Activated CD4-positive, alpha-beta T cell treated with anti-CD3 and anti-CD28 coated beads, Interleukin-2, Interleukin-4, amounts not matched to agents 100 ng/mL and 50 ng/mL, durations not matched to agents 16 hours and 8 hours (primary cell): ENCODE data around the gene CRTC3.
A peak's percentile ranks its signal among the peaks of the same experiment; 100 is the strongest.
"Not testable (repeated sequence)": the region's sequence is repeated elsewhere in the genome, so short reads cannot be mapped to it uniquely, and the experiment has no call there.

ENCODE experiments used
- DNase-seq: peaks from one replicate; pipeline ENCODE4 v3.0.0-alpha.2; 2020; ENCODE audit warnings: low spot score

The CRTC3 gene

DNA sequence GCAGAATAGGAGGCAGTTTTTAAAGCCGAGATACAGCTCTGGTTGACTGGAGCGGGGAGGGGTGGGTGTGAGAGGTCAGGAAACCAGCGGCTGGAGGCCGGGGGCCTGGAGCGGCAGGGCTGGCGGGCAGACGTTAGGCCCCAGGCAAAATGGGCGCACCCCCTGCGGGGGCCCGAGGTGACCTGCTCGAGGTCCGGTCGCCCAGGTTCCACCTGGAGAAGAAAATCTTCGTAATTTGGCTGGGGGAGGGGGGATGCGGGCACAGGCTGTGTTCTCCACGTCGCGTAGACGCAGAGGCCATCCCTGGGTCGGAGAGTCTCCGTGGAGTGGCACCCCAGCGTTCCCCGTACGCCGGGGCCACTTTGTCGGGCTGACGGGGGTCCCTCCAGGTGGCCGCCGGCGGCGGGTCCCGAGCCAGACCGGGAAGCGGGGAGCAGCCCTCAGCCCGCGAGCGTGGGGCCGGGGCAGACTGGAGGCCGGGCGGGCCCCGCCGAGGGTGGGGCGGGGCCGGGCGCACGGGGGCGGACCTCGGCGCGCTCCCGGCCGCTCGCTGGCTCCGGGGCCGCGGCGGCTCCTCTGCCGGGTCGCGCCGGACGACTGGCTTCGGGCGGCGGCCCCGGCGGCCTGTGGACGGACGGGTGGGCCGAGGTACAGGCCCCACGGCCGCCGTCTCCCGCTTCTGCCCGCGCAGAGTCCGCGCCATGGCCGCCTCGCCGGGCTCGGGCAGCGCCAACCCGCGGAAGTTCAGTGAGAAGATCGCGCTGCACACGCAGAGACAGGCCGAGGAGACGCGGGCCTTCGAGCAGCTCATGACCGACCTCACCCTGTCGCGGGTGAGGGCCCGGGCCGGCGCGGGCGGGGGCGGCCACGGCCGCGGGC is at the start of gene CRTC3:
Gene CRTC3 (plus strand): TSS at position 553 of the 879 bp plus-strand sequence. CDS start 149 bp downstream, at position 702.
- DNase-seq: peak; percentile 41

DNA sequence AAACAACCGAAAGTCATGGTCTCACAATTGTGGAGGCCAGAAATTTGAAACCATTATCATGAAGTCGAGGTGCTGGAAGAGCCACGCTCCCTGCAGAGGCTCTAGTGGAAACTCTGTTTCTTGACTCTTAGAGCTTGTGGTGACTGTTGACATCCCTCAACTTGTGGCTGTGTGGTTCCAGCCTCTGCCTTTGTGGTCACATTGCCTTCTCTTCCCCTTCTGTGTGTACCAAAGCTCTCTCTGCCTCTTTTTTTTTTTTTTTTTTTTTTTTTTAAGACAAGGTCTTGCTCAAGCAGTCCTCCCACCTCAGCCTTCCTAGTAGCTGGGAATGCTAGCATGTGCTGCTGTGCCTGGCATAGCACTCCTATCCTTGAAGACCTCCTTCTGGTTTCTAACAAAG is 48.7 kb upstream of the CRTC3 start:
- peak; percentile 30 for DNase-seq

- DNase-seq: peak; percentile 20
Measured at GRCh38 chr15:90482124-90483011, 47.4 kb upstream of the CRTC3 start.

DNA sequence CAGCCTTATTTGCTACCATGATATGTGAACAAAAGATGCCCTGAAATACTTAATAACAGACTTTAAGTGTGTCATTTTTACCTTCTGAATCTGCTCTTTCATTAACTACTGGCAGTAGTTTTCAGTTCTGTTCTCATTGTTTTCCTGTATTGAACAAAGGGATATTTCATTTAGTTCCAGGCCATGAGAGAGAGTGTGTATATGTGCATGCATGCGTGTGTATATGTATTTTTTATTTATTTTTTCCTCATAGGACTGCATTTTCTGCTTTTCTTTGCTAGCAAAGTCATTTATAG is 46.8 kb upstream of the CRTC3 start:
- no peak for DNase-seq

- DNase-seq: no peak
Measured at GRCh38 chr15:90483637-90484036, 46.1 kb upstream of the CRTC3 start.

GRCh38 chr15:90487186-90487585 is 42.5 kb upstream of the CRTC3 start:
- no peak for DNase-seq

DNA sequence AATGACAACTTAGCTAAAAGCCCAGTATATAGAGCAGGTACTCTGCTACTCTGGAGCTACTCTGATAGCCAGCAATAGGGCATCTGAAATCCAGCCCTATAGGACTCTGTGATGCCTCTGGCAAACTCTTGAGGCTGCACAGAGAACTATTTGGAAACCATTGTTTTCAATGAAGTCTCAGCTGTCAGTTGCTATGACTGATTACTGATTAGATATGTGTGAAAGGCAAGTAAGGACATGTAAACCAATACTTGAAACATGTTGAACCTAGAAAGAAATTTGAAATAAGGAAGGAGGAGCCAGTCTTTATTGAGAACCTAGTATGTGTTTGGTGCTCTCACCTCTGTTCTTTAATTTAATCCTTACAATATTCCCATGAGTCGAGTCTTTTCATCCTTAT is 40.2 kb upstream of the CRTC3 start:
- no peak for DNase-seq

DNA sequence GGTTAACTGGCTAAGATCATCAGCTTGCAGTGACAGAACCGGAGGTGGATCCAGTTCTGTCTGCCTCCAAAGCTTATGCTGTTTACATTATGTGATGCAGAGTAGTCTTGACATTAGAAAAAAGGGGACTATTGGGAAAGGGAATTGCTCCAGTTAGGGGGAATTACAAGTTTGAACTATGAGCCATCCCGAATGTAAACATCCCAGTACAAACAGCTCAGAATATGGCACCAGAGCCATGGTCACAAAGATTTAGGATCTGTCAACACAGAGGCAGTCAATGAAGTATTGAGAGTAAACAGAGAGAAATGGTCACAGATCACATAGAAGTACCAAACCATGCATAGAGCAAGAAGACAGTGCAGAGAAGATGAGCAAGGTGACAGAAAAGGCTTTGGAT is 39.8 kb upstream of the CRTC3 start:
- no peak for DNase-seq

DNA sequence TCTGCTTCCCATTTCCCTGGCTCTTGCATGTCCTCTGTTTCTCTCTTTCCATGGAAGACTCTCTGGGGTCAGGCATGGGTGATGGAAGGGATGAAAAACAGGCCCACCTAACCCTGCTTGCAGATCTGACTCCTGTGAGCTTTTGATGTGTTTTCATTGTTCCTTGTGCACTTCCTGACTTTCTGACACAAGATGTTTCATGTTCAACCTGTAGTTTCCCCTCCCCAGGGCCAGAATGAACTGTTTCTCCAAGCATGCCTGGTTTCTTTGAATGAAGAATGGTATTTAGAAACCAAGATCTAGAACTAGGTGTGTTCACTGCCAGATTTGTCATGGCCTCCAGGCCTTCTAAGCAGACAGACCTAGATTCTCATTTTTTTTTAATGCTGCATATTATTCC is 36.1 kb upstream of the CRTC3 start:
- no peak for DNase-seq

- no peak for DNase-seq
Measured at GRCh38 chr15:90495067-90495466, 34.7 kb upstream of the CRTC3 start.

DNA sequence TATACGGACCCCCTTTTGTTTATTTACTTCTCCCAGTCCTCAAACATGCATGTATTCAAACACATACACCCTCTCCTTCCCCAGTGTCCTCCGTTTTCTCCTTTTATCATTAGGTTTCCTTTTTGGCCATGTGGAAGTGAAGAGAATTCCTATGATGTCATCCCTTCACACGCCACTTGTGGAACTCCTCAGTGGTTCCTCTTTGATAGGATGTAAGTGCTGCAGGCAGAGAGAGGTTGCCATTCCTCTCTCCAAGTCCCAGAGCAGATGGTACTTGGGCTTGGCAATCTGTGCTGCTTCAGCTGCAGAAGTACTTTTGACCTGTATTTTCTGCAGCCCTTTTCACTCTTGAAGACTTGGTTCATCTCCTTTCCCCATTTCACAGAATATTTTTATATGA is 32.9 kb upstream of the CRTC3 start:
- no peak for DNase-seq

DNA sequence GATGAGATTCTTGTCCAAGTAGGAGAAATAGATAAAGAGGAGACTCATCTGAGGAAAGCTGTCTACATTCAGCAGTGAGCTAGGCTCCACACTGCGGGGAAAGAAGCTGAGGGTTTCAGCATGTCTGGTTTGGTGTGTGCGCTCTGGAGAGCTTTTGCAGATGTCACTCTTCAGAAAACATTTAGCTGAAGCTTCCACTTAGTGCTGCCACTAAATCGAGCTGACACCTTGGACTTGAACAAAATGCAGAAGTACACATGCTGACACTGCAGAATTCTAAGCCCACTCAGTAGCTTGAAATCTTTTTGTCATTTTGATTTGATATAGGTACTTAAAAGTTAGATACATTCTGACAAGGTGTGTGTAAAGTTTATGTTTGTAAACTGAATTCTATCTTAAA is 32.3 kb upstream of the CRTC3 start:
- no peak for DNase-seq

- DNase-seq: no peak
Measured at GRCh38 chr15:90497912-90498311, 31.8 kb upstream of the CRTC3 start.

- DNase-seq: no peak
Measured at GRCh38 chr15:90500171-90500570, 29.6 kb upstream of the CRTC3 start.

DNA sequence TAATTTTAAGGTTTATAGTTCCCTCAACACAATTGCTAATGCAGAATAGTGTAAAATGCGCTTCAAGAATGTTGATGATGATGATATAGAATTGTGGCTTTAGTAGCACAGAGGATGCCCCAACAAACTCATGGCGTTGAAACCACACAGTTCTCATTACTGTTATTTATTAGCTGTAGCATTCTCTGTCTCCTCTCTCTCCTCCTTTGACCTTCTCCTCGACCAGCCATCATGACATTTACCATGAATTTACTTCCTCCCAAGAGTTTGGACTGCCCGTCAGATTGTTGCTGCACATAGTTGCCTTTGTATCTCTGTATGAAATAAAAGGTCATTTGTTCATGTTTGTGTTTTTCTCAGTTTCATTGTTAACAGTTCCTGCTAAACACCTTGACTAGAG is 27.8 kb upstream of the CRTC3 start:
- no peak for DNase-seq

DNA sequence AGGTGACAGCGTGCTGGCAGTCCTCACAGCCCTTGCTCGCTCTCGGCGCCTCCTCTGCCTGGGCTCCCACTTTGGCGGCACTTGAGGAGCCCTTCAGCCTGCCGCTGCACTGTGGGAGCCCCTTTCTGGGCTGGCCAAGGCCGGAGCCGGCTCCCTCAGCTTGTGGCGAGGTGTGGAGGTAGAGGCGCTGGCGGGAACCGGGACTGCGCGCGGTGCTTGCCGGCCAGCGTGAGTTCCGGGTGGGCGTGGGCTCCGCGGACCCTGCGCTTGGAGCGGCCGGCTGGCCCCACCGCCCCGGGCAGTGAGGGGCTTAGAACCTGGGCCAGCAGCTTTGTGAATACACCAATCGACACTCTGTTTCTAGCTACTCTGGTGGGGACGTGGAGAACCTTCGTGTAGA is 18.9 kb upstream of the CRTC3 start:
- DNase-seq: not testable (repeated sequence)

DNA sequence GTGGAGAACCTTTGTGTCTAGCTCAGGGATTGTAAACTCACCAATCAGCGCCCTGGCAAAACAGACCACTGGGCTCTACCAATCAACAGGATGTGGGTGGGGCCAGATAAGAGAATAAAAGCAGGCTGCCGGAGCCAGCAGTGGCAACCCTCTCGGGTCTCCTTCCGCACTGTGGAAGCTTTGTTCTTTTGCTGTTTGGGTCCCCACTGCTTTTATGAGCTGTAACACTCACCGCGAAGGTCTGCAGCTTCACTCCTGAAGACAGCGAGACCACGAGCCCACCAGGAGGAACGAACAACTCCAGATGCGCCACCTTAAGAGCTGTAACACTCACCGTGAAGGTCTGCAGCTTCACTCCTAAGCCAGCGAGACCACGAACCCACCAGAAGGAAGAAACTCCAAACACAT is 18.5 kb upstream of the CRTC3 start:
- DNase-seq: not testable (repeated sequence)

DNA sequence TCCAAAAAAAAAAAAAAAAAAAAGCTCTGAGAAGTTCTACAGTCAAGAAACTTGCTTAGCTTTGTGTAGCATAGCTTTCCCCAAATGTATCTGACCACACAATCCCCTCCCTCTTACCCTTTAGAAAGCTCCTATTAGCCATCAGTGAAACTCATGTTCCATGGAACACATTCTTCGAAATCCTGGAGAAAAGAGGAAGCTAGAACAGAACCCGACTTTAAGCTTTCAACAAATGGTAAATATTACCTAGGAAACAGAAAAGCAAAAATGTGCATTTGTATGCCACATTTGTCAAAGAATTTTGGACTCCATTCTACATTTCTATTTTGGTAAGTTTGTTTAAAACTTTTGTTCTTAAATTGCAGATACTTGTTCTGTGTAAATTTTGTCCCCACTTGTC is 17.4 kb upstream of the CRTC3 start:
- DNase-seq: no peak

DNA sequence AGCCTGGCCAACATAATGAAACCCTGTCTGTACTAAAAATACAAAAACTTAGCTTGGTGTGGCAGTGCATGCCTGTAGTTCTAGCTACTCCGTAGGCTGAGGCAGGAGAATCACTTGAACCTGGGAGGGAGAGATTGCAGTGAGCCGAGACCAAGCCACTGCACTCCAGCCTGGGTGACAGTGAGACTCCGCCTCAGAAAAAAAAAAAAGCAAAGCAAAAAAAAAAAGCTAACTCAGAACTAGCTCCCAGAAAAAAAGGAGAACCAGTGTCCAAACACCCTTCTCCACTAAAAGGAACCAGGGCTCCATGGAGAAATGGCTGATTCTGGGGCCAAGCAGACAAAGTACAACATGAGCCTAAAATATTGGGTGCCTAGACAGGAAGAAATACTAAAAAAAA is 16.7 kb upstream of the CRTC3 start:
- DNase-seq: no peak

- no peak for DNase-seq
Measured at GRCh38 chr15:90513448-90513847, 16.3 kb upstream of the CRTC3 start.

DNA sequence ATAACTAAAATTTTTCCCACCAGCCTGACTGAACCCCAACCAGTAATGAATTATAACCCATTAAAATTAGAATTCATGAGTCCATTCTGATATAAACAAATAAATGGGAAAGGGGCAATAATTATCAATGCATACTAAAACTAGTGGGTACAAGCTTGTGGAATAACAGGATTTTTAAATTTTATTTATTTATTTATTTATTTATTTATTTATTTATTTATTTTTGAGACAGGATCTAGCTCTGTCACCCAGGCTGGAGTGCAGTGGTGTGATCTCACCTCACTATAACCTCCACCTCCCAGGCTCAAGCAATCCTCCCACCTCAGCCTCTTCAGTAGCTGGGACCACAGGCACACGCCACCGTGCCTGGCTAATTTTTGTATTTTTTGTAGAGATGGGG is 15.8 kb upstream of the CRTC3 start:
- not testable (repeated sequence) for DNase-seq

DNA sequence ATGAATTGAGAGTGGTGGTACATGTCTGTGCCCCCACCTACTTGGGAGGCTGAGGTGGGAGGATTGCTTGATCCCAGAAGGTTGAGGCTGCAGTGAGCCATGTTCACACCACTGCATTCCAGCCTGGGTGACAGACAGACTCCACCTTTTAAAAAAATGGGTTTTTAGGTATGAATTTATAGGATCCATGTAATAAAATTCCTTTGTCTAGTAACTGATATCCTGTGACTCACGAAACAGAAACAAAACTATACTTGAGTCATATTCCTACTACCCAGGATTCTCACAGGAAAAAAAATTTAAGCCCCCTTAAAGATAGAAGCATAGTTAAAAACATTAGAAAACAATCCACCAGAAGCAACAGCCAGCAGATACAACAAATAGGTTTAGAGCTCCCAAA is 10.0 kb upstream of the CRTC3 start:
- DNase-seq: no peak

GRCh38 chr15:90520365-90520764 is 9.4 kb upstream of the CRTC3 start:
- no peak for DNase-seq
